Psoas muscle (tissue), 8 donors: ENCODE results near the gene RAB7B. TPM values are rescaled to one million over a fixed set of nuclear protein-coding genes. Genes with fewer than 3 reads are reported as not detected.

Source experiments
- ATAC-seq, 4 donors: fragments of 200-7000 bp; cut with Tn5 transposase; one replicate each; pipeline ENCODE4 v1.9.1; 2020; ENCODE audit warnings: moderate library complexity in 3 of 4, mild to moderate bottlenecking in 2 of 4
- DNase-seq, 2 donors: peaks; one replicate each; pipeline ENCODE4 v3.0.0-alpha.2; 2020
- H3K27ac ChIP-seq: fragments of 200-600 bp; one replicate; pipeline ENCODE4 v1.8.0; 2022
- H3K27me3 ChIP-seq, 3 donors: fragments of 200-600 bp in 1 of 3; one replicate each; pipeline versions ENCODE4 v1.6.1 to v1.8.0; 2013 to 2022; ENCODE audit warnings: low read length in 2 of 3, mild to moderate bottlenecking in 2 of 3, moderate library complexity in 1 of 3; ENCODE audit not compliant: insufficient read depth in 3 of 3
- H3K36me3 ChIP-seq, 2 donors: fragments of 200-600 bp in 1 of 2; one replicate each; pipeline versions ENCODE4 v1.6.1 to v1.8.0; 2013 to 2022; ENCODE audit warnings: low read depth in 1 of 2, mild to moderate bottlenecking in 1 of 2, moderate library complexity in 1 of 2; ENCODE audit not compliant: insufficient read depth in 1 of 2
- H3K4me1 ChIP-seq: fragments of 200-600 bp; one replicate; pipeline ENCODE4 v1.8.0; 2022
- H3K4me3 ChIP-seq: fragments of 200-600 bp; one replicate; pipeline ENCODE4 v1.8.0; 2022; ENCODE audit warnings: mild to moderate bottlenecking
- H3K9me3 ChIP-seq: fragments of 200-600 bp; one replicate; pipeline ENCODE4 v1.8.0; 2022
- WGBS, 3 donors: extraction: QIAGEN DNeasy Blood & Tissue Kit; methylation state at CpG; one replicate each; pipeline versions ENCODE4 v1.1.6 to v1.1.7; 2013; 5-methylcytosine and 5-hydroxymethylcytosine counted together
- intact Hi-C, 2 donors: fragments of 100-400 bp; cut with DNase I; formaldehyde crosslinking; loops; one replicate each; pipeline versions ENCODE4 v1.11.0 to v1.14.2; 2022
- polyA plus RNA-seq, 3 donors: library from polyadenylated mRNA; stranded (reverse); fragments of 200-250 nt; gene quantifications; one replicate each; pipeline ENCODE4 v1.2.3, GENCODE V29; 2013
- total RNA-seq, 4 donors: library from RNA; stranded (reverse); fragmentation: NEBNext Ultra II Directional in 2 of 4; extraction: Animal tissue kit (Norgen Biotek cat#: 25700) in 2 of 4; gene quantifications; one replicate each; pipeline versions ENCODE4 v1.2.1 to v1.2.4, GENCODE V29; 2021 to 2023
- TF ChIP-seq, protein P1 (sequence below): fragments of 200-600 bp; IDR thresholded peaks from one replicate; pipeline ENCODE4 v1.8.0; 2022; ENCODE audit warnings: antibody characterized with exemption
- donor health status: healthy with polysubstance abuse.
- donor health status: DM: no; HTN: no; CAD: no; lungs with moderate emphysema.
- donor health status: Bipolar disorder and iron deficiency.
- donor health status: healthy.
- donor health status: DM: yes; HTN: yes; CAD: no.
- donor health status: DM: no; HTN: no; CAD: no.
- donor health status: DM: no; HTN: no; CAD: no.
- donor health status: DM: yes; HTN: yes; CAD: no.

The RAB7B gene
- total and polyA plus RNA-seq, 7 donors = 0.17 to 1.2 (median 0.34) TPM

DNA sequence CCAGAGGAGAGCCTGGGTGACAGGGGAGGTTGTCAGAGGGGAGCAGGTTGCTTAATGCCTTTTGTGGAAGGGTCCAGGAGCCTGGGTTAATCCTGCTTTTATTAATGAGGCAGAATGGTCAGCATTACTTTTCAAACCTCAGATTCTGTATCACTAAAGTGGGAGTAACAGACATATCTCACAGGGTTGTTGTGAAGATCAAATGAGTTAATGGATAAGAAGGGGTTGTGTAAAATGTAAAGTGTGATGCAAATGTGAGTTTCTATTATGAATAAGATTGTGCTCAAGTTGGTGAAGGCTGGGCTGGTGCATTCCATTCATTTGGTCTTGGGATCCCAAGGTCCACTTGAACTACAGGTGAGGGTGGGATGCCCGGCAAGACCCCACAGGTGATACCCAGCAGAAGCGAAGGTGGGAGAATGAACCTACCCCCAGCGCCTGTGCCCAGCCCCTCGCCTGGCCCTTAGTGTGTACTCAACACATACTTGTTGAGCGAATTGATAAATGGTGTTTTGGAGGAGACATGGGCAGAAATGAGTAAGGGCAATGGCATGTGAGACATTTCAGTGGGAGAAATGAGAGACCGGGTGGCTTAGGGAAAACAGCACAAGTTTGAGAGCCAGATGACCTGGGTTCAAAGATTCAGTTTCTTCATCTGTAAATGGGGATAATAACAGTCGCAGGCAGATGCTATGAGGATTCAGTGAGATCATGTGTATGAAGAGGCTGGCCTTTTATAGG, 66.2 kb downstream of the RAB7B start:
- Histone ChIP-seq H3K27me3 (no peaks in the 10 kb centered on the region), H3K4me1 (peaks cover 3% of the 10 kb centered on the region), H3K9me3 (no peaks in the 10 kb centered on the region), H3K27ac (no peak overlapping the region), H3K36me3 (no peaks in the 10 kb centered on the region), H3K4me3 (no peak overlapping the region)
- DNase-seq = no peak
- intact Hi-C loops = no loop called here
- TF ChIP-seq, protein P1, sequence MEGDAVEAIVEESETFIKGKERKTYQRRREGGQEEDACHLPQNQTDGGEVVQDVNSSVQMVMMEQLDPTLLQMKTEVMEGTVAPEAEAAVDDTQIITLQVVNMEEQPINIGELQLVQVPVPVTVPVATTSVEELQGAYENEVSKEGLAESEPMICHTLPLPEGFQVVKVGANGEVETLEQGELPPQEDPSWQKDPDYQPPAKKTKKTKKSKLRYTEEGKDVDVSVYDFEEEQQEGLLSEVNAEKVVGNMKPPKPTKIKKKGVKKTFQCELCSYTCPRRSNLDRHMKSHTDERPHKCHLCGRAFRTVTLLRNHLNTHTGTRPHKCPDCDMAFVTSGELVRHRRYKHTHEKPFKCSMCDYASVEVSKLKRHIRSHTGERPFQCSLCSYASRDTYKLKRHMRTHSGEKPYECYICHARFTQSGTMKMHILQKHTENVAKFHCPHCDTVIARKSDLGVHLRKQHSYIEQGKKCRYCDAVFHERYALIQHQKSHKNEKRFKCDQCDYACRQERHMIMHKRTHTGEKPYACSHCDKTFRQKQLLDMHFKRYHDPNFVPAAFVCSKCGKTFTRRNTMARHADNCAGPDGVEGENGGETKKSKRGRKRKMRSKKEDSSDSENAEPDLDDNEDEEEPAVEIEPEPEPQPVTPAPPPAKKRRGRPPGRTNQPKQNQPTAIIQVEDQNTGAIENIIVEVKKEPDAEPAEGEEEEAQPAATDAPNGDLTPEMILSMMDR = no peak
- whole genome bisulfite sequencing, 3 donors = 83 to 90% (median 83%) methylated on average over 7 of the region's 7 CpGs
- ATAC-seq = no peak

DNA sequence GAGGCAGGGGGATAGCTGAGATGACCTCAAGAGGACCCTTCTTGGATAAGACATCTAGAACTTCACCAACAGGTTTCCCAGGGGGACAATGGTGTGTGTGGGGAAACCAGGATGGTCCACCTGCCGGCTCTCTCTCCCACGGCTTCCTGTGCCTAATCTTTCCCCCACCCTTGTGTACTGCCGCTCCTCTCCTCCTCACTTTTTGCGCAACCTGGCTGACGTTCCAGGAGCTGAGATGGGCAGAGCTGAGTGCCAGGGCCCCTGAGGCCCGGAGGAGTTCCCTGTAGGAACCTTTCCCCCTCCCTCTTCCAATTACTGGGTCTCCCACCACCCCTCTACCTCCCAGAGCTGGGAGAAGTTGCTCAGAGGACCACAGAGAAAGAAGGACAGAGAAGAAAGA, 66.9 kb downstream of the RAB7B start:
- ATAC-seq (no peak), DNase-seq (no peak)
- Histone ChIP-seq H3K27me3 (no peaks in the 10 kb centered on the region), H3K9me3 (no peaks in the 10 kb centered on the region), H3K4me3 (no peak overlapping the region), H3K4me1 (peaks cover 3% of the 10 kb centered on the region), H3K27ac (no peak overlapping the region), H3K36me3 (no peaks in the 10 kb centered on the region)
- intact Hi-C loops = no loop called here
- 75 to 81% (median 79%) methylated on average over 6 of the region's 6 CpGs for WGBS, 3 donors
- TF ChIP-seq, protein P1 = no peak

DNA sequence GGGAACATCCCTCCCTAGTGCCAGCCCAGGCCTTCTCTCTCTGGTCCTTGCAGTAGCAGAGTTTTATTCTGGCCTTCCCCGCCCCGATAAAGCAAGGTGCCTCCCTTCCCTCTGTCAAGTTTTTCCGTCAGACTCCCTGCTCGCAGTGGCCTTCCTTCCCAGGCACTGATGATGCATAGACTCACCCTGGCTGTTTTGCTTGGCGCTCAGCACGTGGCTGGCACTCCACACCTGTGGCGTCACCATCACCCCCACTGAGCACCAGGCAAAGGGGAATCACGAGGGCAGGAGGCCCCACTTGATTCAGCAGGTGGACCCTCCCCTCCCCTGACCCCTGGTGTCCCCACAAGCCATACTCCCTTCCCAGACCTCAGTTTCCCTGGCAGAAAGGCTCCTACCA, 67.3 kb downstream of the RAB7B start:
- Histone ChIP-seq H3K4me3 (no peak overlapping the region), H3K27me3 (peaks cover 0 to under 1% (median 0%) of the 10 kb centered on the region in 3 donors), H3K9me3 (no peaks in the 10 kb centered on the region), H3K4me1 (peaks cover 3% of the 10 kb centered on the region), H3K27ac (no peak overlapping the region), H3K36me3 (no peaks in the 10 kb centered on the region)
- TF ChIP-seq, protein P1 = no peak
- 84 to 87% (median 86%) methylated on average over 8 of the region's 8 CpGs for WGBS, 3 donors
- ATAC-seq (no peak), DNase-seq (no peak)
- intact Hi-C loops = no loop called here

DNA sequence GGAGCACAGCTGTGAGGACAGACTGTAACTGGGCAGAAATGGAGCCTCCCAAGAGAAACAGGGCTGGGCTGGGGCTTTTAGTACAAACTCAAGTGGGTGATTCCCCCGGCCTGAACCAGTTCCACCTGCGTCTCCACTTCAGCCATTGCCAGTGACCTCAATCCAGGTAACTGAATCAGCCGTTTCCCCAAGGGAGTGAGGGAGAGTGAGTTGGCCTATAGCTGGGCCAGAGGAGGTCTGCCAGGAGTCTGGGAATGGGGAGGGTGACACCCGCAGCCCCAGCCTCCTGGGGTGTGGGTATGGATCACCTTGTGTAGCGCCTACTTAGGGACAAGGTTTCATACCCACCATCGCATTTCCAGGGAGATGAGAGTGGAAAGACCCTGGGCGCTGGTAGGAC, 68.4 kb downstream of the RAB7B start:
- 87 to 95% (median 91%) methylated on average over 7 of the region's 7 CpGs for WGBS, 3 donors
- TF ChIP-seq, protein P1 = no peak
- Histone ChIP-seq H3K36me3 (no peaks in the 10 kb centered on the region), H3K27me3 (peaks cover 0 to 5% (median 0%) of the 10 kb centered on the region in 3 donors), H3K4me1 (peaks cover 3% of the 10 kb centered on the region), H3K9me3 (no peaks in the 10 kb centered on the region), H3K4me3 (no peak overlapping the region), H3K27ac (no peak overlapping the region)
- intact Hi-C loops = no loop called here
- no peak for ATAC-seq
- no peak for DNase-seq
